HL-60/S4 treated with phorbol 12-myristate 13-acetate at 8.2 ng/mL for 4 days and 3 days (cell line): ENCODE data around the gene CTNNBIP1.

ENCODE experiments used
- in situ Hi-C: fragments of 300-500 bp; cut with MboI; formaldehyde crosslinking; loops from 2 replicates; pipeline ENCODE4 v1.15.0; 2022; ENCODE audit warnings: low sequenced_read_pairs

The CTNNBIP1 gene

DNA sequence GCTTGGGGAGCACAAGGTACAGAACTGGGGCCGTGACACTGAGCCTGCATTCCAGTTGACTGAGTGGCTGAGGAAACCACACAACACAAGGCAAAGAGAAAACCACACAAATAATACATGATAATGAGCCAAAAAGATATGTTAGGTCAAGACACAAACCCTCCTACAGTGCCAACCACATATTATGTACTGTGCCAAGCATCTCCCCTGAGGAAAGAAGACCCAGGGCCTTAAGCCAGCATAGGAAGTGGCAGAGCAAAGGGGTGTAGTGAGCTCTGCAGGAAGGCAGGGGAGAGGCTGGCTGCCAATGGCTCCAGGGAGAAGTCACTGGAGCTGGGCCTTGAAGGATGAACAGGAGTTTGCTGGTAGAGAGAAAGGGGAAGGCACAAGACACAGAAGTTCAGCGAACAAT, 28.2 kb downstream of the CTNNBIP1 start:
- in situ Hi-C loops, result no loop called here

DNA sequence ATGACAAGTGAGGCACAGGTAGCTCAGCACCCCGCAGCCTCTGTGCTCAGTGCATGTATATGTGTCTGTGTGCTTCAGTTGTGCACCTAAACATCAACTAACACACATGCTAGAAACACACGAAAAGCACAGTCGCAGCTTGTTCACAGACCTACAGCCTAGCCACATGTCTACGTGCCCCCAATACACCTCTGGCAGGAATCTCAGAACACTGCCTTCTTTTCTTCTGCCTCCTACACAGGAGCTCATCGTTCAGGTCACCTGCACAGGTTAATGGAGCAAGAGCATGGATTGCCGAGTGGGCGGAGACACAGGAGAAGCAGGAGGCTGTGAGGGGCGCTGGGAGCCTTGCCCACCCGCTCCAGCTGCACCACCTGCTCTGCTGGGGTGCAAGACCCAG, 31.7 kb downstream of the CTNNBIP1 start:
- in situ Hi-C loops, result loop anchor here (5.0 kb wide), 1 partner anchor 64 kb away; the partner anchor contains the start of genes LZIC and NMNAT1

DNA sequence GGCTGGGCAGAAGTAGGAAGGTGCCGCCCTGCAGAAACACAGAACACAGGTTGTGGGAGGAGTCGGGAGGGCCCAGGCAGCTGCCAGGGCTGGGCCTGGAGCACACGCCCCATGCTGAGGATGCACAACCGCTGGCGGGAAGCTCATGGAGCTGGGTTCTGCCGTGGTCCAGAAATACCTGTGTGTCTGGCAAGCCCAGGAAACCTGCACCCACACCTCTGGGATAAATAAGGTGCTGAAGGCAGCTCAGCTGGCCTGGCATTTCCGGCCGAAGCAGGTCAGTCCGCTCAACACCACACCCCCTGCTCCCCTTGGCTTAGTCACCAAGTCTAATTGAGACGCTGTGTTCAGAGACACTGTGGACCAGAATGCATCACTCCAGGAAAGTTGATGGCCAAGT, 32.1 kb downstream of the CTNNBIP1 start:
- in situ Hi-C loops, result loop anchor here (5.0 kb wide), 1 partner anchor 64 kb away; the partner anchor contains the start of genes LZIC and NMNAT1

DNA sequence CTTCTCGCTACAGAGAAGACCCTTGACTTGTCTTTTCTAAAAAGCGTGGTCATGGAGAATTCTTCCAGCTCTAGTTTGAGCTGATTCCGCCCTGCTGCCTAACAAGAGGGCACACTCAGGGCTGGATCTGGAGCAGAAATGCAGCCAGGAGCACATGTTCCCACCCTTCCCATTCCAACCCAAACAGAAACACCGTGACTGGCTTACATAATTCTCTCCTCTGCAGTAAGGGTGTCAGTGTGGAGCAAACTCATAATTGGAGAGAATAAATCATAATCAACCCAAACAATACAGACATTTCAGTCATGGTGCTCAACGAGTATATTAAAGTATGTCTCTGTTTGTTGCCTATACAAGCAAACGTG, 34.5 kb downstream of the CTNNBIP1 start:
- in situ Hi-C loops, result loop anchor here (5.0 kb wide), 1 partner anchor 67 kb away; the partner anchor contains the start of genes LZIC and NMNAT1

DNA sequence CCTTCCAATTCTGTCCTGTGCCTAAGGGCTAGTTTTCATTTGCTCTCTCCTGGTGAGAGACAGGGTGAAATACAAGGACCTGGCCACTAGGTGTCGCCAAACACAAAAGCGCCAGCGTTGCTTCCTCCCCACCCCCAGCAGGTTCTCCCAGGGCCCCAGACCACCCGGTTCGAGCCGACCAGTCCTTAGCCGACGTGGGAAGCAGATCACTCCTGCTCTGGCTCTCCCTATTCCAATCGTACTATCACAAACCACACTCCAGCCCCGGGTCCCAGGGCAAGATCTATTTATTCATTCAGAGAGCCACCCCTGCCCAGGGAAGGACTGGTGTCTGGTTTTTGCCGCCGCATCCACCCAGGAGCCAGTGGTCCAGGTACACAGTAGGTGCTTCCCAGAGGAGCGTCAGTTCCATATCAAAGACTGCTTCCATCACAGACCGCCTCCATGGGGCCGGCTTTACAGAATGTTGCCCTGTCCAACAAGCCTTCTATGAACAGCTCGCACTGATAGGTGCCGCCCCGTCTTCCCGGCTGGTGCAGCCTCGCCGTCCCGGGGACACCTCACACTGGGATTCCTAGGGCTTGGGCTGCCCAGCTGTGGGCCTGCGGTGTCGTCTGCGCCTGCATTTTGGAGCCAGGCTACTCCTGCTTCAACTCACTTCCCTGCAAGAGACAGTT, 35.0 kb downstream of the CTNNBIP1 start:
- in situ Hi-C loops, result loop anchor here (5.0 to 25.0 kb wide), 2 partner anchors 67 to 263 kb away; partner anchors contain the start of genes LZIC and NMNAT1

DNA sequence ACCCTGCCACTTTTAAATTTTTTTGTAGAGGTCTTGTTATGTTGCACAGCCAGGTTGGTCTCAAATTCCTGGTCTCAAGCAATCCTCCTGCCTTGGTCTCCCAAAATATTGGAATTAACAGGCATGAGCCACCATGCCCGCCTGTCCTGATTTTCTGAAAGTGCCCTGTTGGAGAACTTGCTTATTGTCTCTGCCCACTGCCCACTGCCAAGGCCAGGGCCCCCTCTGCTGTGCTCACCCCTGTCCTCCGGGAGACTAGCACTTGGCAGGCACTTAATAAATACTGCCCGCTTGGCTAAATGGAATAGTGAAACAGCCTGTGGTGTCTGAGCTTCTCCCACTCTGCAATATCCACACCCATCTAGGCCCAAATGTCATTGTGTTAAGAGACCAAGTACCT, 35.7 kb downstream of the CTNNBIP1 start:
- in situ Hi-C loops, result loop anchor here (25.0 kb wide), 1 partner anchor 262 kb away; no protein-coding TSS in a partner anchor

DNA sequence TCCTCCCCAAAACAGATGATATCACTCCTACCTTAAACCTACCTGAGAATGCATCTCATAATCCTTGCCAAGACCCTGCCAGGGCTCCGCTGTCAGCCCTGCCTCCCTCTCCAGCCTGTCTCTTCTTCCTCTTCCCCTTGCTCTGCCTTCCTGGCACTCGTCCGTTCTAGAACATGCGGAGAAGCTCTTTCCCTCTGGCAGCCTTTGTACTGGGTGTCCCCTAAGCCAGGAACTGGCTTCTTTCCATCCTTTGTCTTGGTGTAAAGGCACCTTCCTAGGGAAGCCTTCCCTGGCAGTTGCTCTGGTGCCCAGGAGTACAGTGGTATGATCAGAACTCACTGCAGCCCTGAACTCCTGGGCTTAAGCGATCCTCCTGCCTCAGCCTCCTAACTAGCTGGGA, 36.1 kb downstream of the CTNNBIP1 start:
- in situ Hi-C loops, result loop anchor here (25.0 kb wide), 1 partner anchor 262 kb away; no protein-coding TSS in a partner anchor

DNA sequence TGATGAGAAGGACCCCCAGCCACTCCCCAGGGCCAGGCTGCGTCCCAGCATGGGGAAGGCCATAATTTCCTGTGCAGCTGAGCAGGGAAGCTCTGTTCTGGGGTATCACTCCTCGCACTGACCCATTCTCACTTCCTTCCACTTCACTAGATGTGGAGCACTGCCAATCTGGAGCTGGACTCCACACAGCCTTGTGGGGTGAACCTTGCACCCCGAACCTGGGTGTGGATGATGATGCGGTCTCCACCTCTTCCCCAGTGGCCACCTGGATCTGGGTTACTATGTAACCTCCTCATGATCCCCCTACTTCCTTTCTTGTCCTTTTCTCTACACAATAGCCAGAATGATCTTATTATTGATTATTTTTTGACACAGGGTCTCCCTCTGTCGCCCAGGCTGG, 36.7 kb downstream of the CTNNBIP1 start:
- in situ Hi-C loops, result loop anchor here (25.0 kb wide), 1 partner anchor 261 kb away; no protein-coding TSS in a partner anchor

DNA sequence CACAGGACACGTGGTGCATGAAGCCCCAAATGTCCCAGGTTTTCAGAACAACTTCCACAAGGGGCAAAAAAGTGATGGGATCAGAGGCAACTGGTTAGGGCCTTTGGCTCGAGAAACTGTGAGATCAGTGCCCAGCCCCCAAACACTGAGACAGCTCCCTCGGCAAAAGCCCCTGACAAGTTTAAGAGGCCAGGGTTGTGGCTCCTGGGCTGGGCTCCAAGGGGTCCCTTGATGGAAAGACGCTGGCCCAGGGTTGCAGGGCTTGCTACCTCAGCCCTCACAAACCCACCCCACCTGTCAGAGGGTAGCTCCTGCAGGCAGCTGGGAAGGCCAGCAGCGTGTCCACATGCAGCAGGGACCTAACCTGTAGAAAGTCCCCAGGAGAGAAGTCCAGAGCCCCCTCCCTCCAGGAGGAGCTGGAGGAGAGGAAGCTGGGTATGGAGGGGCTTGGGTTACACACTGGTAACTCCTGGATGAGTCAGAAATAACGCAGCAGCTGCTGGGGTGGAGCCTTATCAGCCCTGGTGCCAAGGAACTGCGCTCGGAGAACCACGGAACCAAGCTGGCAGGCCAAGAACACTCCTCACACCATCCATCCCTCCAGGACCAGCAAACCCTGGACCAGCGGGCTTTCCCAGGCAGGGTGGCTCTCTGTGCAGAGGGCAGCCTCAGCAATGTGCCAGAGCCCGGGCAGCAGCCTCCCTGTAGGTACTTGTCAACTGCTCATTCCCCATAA, 37.5 kb downstream of the CTNNBIP1 start:
- in situ Hi-C loops, result loop anchor here (25.0 kb wide), 1 partner anchor 260 kb away; no protein-coding TSS in a partner anchor

DNA sequence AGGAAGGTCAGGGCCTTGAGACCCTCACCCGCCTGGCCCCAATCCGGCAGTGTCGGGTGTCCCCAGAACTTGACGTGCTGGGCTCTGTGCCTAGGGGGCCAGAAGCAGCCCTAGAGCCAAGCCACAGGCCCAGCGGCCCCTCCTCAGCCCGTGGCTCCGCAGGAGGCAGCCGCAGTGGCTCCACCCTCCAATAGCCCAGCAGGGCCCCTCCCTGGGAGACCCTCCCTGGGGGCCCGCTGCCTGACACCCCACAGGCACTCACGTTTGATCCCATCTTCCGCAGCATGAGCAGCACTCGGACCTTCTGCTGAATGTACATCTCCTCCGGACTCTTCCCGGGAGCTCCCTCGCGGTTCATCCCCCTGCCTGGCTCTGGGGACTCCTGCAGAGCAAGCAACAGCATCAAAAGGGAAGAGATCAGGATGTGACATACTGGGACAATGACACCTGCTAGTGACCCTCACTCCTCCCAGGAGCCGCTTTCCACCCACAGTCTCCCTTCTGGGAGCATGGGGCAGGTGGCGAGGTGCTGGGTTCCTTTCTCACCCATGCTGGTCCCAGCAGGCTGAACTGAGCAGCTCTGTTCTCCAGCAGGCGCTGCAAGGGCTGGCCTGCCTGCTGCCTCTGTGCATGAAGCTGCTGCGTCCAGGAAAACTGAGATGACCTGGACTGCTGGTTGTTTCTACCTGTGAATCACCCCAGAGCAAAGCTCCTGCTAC, 38.2 kb downstream of the CTNNBIP1 start:
- in situ Hi-C loops, result loop anchor here (25.0 kb wide), 1 partner anchor 260 kb away; no protein-coding TSS in a partner anchor

DNA sequence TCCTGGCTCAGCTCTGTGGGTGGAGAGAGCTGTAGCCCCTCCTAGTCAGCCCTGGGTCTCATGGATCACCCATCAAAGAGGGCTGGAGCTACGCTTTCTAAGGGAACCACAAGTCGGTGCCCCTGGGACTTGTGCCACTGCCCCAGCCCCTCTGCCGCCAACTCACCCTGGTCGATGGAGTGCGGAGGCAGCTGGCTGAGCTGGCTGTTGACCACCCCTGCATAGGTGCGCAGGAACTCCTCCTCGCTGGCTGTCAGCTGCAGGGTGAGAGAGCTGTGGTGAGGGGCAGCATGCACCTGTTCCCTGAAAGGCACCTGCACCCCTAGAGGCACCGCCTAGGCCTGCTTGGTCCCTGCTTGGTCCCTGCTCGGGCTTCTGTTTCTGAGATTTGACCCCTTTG, 39.0 kb downstream of the CTNNBIP1 start:
- in situ Hi-C loops, result loop anchor here (25.0 kb wide), 1 partner anchor 259 kb away; no protein-coding TSS in a partner anchor

DNA sequence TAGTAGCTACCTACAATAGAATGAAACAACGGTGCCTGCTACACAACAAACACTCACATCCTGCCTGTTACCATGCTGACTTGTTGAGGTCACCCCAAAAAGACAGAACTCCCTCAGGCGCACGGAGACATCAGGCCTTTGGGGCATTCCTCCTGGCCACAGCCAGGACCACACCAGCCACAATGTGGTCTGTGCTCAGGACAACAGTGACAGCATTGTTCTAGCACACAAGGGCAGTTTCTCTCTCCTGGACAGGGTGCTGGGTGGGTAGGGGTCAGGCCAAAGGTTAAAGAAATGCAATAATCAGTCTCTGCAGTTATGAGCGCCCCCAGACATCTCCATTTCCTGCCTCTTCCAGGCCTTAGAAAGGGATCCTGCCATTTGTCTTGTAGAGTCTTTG, 39.5 kb downstream of the CTNNBIP1 start:
- in situ Hi-C loops, result loop anchor here (25.0 kb wide), 1 partner anchor 258 kb away; no protein-coding TSS in a partner anchor

DNA sequence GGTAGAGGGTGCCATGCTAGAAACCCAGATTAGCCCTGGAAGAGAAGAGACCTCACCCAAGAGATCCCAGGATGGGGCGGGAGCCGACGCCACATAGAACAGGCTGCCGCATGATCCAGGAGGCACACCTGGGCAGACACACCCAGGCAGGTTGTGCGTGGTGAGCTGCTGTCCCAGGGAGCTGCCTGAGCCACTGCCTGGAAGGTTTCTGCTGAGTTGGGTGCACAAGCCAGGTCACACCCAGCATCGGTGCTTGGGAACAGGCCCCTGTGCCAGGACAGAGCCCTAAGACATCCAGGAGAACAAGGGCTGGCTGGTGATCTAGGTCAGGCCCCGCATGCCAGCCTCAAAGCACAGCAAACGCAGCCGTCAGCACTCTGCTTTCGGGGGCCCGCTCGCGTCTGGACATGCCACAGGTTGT, 40.2 kb downstream of the CTNNBIP1 start:
- in situ Hi-C loops, result loop anchor here (10.0 to 25.0 kb wide), 2 partner anchors 85 to 258 kb away; no protein-coding TSS in a partner anchor

DNA sequence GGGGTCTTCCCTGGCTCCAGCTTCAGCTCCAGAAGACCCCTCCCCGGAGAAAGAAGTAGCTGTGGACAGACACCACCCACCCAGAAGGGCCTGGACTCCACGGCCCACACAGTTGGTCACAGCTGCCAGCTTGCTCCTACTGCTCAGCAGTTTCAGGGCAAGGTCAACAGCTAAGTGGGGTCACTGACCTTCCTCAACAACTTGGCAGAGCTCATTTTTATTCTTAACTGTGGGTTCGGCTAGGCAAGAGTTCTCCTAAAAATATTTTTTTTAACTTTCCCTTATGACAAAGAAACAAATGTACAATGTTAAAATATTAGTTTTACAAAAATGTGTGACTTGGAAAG, 41.9 kb downstream of the CTNNBIP1 start:
- in situ Hi-C loops, result loop anchor here (10.0 to 25.0 kb wide), 2 partner anchors 83 to 256 kb away; no protein-coding TSS in a partner anchor

DNA sequence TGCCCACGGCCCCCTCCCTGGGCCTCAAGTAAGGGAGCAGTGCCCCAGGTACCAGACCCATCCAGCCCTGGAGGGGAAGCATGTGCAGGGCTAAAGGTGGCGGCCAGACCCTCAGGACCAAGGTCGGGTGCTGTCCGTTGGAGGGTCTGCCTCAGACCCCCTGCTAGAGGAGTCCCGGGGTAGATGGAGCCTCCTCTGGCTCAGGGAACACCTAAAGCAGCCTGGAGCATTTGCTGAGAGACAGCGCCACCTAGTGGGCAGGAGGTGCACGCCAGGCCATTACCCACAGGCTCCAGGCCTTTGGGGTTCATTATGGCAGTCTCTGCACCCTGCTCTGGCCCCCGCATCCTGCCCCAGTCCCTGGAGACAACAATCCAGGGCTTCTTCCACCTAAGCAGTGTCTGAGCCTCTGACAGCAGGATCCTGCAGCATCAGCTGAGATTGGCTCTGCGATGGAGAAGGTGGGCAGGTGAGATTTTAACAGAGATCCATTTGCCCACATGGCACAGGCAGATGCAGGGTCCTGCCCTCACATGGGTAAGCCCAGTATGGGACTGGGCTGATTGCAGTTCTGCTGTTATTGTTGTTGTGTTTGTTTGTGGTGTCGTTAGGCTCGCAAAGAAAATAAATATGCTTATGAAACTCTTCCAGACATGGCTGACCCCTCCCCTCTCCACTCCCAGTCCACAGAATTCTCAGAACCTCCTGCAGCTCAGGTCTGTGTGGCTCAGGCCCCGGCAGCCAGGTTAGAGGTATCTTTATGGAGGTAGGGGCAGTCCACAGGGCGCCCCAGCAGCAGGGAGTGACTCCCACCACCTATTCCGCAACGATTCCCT, 42.4 kb downstream of the CTNNBIP1 start:
- in situ Hi-C loops, result loop anchor here (10.0 to 25.0 kb wide), 2 partner anchors 83 to 255 kb away; no protein-coding TSS in a partner anchor

DNA sequence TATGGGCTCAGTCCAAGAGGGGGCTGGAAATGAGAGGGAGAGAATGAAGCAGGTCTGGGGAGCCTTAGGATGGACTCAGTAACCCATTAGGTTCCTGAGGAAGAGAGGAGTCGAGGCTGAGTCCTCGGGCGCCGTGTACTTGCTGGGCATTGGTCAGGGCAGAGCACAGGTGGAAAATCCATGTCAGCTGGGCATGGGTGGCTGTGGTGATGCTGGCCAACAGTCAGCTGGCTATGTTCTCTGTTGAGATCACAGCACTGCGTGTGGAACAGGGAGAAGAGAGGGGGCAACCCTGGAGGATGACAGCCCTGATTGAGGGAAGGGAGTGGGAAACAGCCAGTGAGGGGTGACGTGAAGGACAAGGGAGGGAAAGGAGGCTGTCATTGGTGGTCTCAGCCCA, 43.2 kb downstream of the CTNNBIP1 start:
- in situ Hi-C loops, result loop anchor here (10.0 to 25.0 kb wide), 2 partner anchors 82 to 255 kb away; no protein-coding TSS in a partner anchor

DNA sequence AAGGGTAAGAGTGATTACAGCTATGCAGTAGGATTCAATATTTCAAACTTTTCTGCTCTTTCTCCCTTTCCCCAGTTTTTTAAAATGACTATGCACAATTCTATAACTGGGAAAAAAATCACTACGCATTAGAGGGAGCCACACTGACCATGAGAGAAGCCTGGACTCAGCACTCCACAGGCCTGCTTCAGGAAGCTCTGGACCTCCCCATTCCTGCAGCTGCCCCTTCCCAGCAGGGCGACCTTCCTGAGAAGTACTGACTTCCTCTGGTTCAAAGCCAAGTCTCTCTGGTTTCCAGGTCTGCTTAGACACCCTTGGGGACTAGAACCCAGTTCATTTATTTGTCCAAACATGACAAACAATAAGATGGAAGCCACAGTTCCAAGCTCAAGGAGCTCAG, 44.3 kb downstream of the CTNNBIP1 start:
- in situ Hi-C loops, result loop anchor here (10.0 to 25.0 kb wide), 2 partner anchors 81 to 253 kb away; no protein-coding TSS in a partner anchor

DNA sequence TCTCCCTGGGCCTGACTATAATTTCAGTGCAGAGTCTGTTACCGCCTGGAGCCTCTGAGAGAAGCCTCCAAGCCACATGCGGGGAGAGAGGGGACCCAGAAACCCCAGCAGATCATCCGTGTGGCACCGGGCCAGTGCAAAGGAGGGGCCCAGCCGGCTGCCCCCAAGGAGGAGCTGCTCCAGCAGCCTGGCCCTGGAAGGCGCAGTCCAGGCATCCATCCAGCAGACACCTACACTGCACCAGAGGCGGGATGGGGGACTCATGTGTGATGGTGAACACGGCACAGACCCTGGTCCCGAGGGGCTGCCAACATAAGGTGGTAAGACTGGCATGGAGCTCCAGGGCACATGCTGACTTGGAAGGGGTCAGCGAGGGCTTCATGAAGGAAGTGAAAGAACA, 46.7 kb downstream of the CTNNBIP1 start:
- in situ Hi-C loops, result loop anchor here (10.0 to 25.0 kb wide), 2 partner anchors 79 to 251 kb away; no protein-coding TSS in a partner anchor

DNA sequence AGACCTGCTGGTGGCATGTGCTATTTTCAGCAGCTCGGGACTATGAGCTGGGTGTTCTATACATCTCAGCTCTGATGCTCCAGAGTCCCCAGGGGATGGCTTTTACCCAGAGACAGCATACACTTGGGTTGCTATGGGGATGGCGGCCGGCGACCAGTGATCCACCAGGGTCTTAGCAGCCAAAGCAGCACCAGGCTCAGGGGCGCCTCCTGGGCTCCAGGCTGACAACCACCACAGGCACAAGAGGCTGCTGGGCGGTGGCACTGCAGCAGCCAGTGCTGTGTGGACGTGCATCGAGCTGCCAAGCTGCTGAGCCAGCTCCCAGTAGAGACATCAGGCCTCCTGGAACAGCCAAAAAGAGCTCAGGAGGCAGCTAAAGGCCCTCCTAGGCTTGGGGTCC, 48.7 kb downstream of the CTNNBIP1 start:
- in situ Hi-C loops, result loop anchor here (10.0 to 25.0 kb wide), 2 partner anchors 77 to 249 kb away; no protein-coding TSS in a partner anchor
